ENCODE data around the gene OXSR1. TPM values are rescaled to one million over a fixed set of nuclear protein-coding genes. Genes with fewer than 3 reads are reported as not detected.
"Not testable (repeated sequence)": the region's sequence is repeated elsewhere in the genome, so short reads cannot be mapped to it uniquely, and the experiment has no call there.

Gene OXSR1
- total and polyA plus RNA-seq, 12 donors, result 13.7 to 38.4 (median 31.2) TPM

- peaks cover 0 to 69% (median 45%) of the 10 kb centered on the region in 9 donors for H3K36me3 ChIP-seq
- no peak overlapping the region for H3K27ac ChIP-seq
- no peak for DNase-seq
- peaks cover 3 to 69% (median 46%) of the 10 kb centered on the region in 9 donors for H3K4me1 ChIP-seq
- no peaks in the 10 kb centered on the region for H3K9me3 ChIP-seq
- ATAC-seq, result no peak
- H3K4me3 ChIP-seq, result no peak overlapping the region
- intact Hi-C loops (cut with DNase I), result loop anchor here in 6 of 10 donors (10.0 kb wide), 4 partner anchors 111 to 351 kb away; partner anchors contain the start of genes ACVR2B (in 2 of the 6) and XYLB (in 2 of the 6)
- TF ChIP-seq CTCF (IDR thresholded peaks at IDR 0.05), result no peak
- 84 to 88% methylated on average over 10 of the region's 10 CpGs for WGBS, 2 donors
- H3K27me3 ChIP-seq, result no peaks in the 10 kb centered on the region
These were observed 31.6 kb upstream of the OXSR1 start for GRCh38 chr3:38133557-38134405.

GRCh38 chr3:38134517-38135143 is 30.7 kb upstream of the OXSR1 start:
- not testable (repeated sequence) for H3K27me3 ChIP-seq, H3K4me3 ChIP-seq, H3K27ac ChIP-seq, H3K9me3 ChIP-seq, ATAC-seq, DNase-seq
- Histone ChIP-seq H3K4me1 (peaks cover 5 to 70% (median 48%) of the 10 kb centered on the region in 9 donors), H3K36me3 (peaks cover 0 to 61% (median 39%) of the 10 kb centered on the region in 9 donors)
- intact Hi-C loops (cut with DNase I), result loop anchor here in 6 of 10 donors (10.0 kb wide), 4 partner anchors 110 to 350 kb away; partner anchors contain the start of genes ACVR2B (in 2 of the 6) and XYLB (in 2 of the 6)
- WGBS, 2 donors, result 87 to 91% methylated on average over 10 of the region's 10 CpGs

DNA sequence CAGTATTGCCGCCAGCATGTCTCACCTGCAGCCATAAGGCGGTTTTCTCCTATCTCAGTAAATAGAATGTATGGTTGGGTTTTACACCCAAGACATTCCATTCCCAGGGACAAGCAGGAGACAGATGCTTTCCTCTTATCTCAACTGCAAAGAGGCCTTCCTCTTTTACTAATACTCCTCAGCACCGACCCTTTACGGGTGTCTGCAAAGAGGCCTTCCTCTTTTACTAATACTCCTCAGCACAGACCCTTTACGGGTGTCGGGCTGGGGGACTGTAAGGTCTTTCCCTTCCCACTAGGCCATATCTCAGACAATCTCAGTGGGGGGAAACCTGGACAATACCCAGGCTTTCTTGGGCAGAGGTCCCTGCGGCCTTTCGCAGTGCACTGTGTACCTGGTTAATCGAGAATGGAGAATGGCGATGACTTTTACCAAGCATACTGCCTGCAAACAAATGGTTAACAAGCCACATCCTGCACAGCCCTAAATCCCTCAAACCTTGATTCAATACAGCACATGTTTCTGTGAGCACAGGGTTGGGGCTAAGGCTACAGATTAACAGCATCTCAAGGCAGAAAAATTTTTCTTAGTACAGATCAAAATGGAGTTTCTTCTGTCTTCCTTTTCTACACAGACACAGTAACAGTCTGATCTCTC is 29.6 kb upstream of the OXSR1 start:
- 54 to 64% methylated on average over 10 of the region's 10 CpGs for WGBS, 2 donors
- not testable (repeated sequence) for H3K27me3 ChIP-seq

DNA sequence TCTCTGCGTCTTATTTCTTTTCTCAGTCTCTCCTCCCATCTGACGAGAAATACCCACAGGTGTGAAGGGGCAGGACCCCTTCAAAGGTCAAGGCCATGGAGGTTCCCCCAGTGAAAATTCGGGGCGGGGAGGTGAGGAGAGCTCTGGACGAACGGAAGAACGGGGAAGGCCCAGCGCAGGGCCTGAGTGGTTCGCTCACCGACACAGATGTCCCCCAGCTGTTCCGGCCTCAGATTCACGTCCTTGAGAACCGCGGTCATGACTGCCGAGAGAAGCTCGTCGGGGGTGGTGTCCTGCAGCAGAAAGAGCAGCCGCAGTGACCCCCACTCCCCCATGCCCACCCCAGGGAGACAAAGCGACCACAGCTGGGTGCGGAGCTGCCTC is 29.0 kb upstream of the OXSR1 start:
- ATAC-seq (peak in 2 of 8 donors; percentile 3), DNase-seq (peak in 1 of 2 donors; percentile 30)
- H3K4me3 ChIP-seq, result peak overlapping the region; percentile 63 to 100 (median 90)
- H3K36me3 ChIP-seq, result peaks cover 0 to 54% (median 29%) of the 10 kb centered on the region in 9 donors
- WGBS, 2 donors, result 0 to 1% methylated on average over 20 of the region's 20 CpGs
- TF ChIP-seq CTCF (IDR thresholded peaks at IDR 0.05), result no peak
- H3K4me1 ChIP-seq, result peaks cover 8 to 62% (median 46%) of the 10 kb centered on the region in 9 donors
- no peaks in the 10 kb centered on the region for H3K9me3 ChIP-seq
- intact Hi-C loops (cut with DNase I), result loop anchor here in 7 of 10 donors (2.0 to 10.0 kb wide), 5 partner anchors 28 to 348 kb away; partner anchors contain the start of genes OXSR1 (in 3 of the 7), ACVR2B (in 2 of the 7) and XYLB (in 2 of the 7)
- no peaks in the 10 kb centered on the region for H3K27me3 ChIP-seq
- H3K27ac ChIP-seq, result peak overlapping the region in 9 of 10 donors; percentile 78 to 97 (median 92)

More for the DNA sequence above, 29.6 kb upstream of the OXSR1 start:
- not testable (repeated sequence) for DNase-seq, ATAC-seq, H3K9me3 ChIP-seq
- Histone ChIP-seq H3K27ac (peak overlapping the region in 8 of 10 donors; percentile 78 to 97 (median 94)), H3K4me1 (peaks cover 8 to 68% (median 51%) of the 10 kb centered on the region in 9 donors), H3K36me3 (peaks cover 0 to 54% (median 36%) of the 10 kb centered on the region in 9 donors), H3K4me3 (peak overlapping the region; percentile 63 to 100 (median 90))
- intact Hi-C loops (cut with DNase I), result loop anchor here in 7 of 10 donors (2.0 to 10.0 kb wide), 5 partner anchors 29 to 349 kb away; partner anchors contain the start of genes OXSR1 (in 3 of the 7), ACVR2B (in 2 of the 7) and XYLB (in 2 of the 7)
